NCI-H524 treated with DMSO at 0.1 percent for 48 hours (cell line): ENCODE results near the gene CDK3.
"Not testable (repeated sequence)": the region's sequence is repeated elsewhere in the genome, so short reads cannot be mapped to it uniquely, and the experiment has no call there.

ENCODE experiments used
- DNase-seq: peaks from one replicate; lab custom pipeline; 2025; lab: John Stamatoyannopoulos, UW

The CDK3 gene

GRCh38 chr17:76000755-76001521 lies at the start of gene CDK3:
CDK3 (plus strand) TSS chr17:76000855; CDS start chr17:76001426, 571 bp downstream.
- no peak for DNase-seq

GRCh38 chr17:75950855-75951554 lies 49.6 kb upstream of the CDK3 start:
- DNase-seq = peak; percentile 45

GRCh38 chr17:75959051-75959838 lies 41.4 kb upstream of the CDK3 start:
- DNase-seq = no peak

- no peak for DNase-seq
Observed at GRCh38 chr17:75959839-75960511, 40.7 kb upstream of the CDK3 start.

GRCh38 chr17:75965468-75965867 lies 35.2 kb upstream of the CDK3 start:
- no peak for DNase-seq

- DNase-seq = not testable (repeated sequence)
Observed at GRCh38 chr17:75969044-75969443, 31.6 kb upstream of the CDK3 start.

- no peak for DNase-seq
Observed at GRCh38 chr17:75970011-75970523, 30.6 kb upstream of the CDK3 start.

- no peak for DNase-seq
Observed at GRCh38 chr17:75970626-75971025, 30.0 kb upstream of the CDK3 start.

- DNase-seq = not testable (repeated sequence)
Observed at GRCh38 chr17:75975187-75975586, 25.5 kb upstream of the CDK3 start.

GRCh38 chr17:75975757-75976174 lies 24.9 kb upstream of the CDK3 start:
- no peak for DNase-seq

- DNase-seq = no peak
Observed at GRCh38 chr17:75976175-75976848, 24.3 kb upstream of the CDK3 start.

GRCh38 chr17:75978938-75979704 lies 21.5 kb upstream of the CDK3 start, which contains the start of the genes ACOX1 and TEN1:
ACOX1 (minus strand) TSS chr17:75979166; CDS start chr17:75979073, 93 bp downstream.
TEN1 (plus strand) TSS chr17:75979240; CDS start chr17:75986193, 6,953 bp downstream.
- DNase-seq = peak; percentile 97

GRCh38 chr17:75979705-75980187 lies 20.9 kb upstream of the CDK3 start:
- DNase-seq = no peak

GRCh38 chr17:75980188-75981018 lies 20.3 kb upstream of the CDK3 start:
- DNase-seq = no peak

- DNase-seq = no peak
Observed at GRCh38 chr17:75981019-75981615, 19.5 kb upstream of the CDK3 start.

GRCh38 chr17:75983501-75984181 lies 17.0 kb upstream of the CDK3 start:
- no peak for DNase-seq

- no peak for DNase-seq
Observed at GRCh38 chr17:75985986-75986385, 14.7 kb upstream of the CDK3 start.

- no peak for DNase-seq
Observed at GRCh38 chr17:75987041-75987440, 13.6 kb upstream of the CDK3 start.
